A549 treated with AZD9567 at 1 μM for 4 hours (cell line): ENCODE data around the gene INAVA. TPM values are rescaled to one million over a fixed set of nuclear protein-coding genes. Genes with fewer than 3 reads are reported as not detected.

ENCODE experiments used
- total RNA-seq: library from RNA; stranded (reverse); fragments of 200-300 nt; extraction: Qiagen RNA extraction; gene quantifications from 5 replicates; pipeline ENCODE4 v1.2.3, GENCODE V29; 2022; ENCODE audit not compliant: insufficient read depth

The INAVA gene
- total RNA-seq, result 29.7 to 43.4 TPM (median 35.7 TPM) in 5 replicates

GRCh38 chr1:200894712-200895442, at the start of gene INAVA:
Gene INAVA (plus strand): TSS chr1:200894900. CDS start chr1:200898401, 3,501 bp downstream.

GRCh38 chr1:200872446-200873115, 22.1 kb upstream of the INAVA start, which contains the start of gene GPR25:
Gene GPR25 (plus strand): TSS chr1:200872981. CDS start chr1:200873038, 57 bp downstream.

Other genes with a start within 250 kb of the INAVA start
- 10.7 to 14.5 TPM (median 13.5 TPM) in 5 replicates for gene DDX59, start 225.0 kb upstream of the INAVA start, total RNA-seq
- 16.9 to 27.9 TPM (median 20.1 TPM) in 5 replicates for gene CAMSAP2, start 156.0 kb upstream of the INAVA start, total RNA-seq
- gene GPR25, start 21.9 kb upstream of the INAVA start, total RNA-seq, result not detected in 5 replicates
- 1.4 to 2.5 TPM (median 2.3 TPM) in 5 replicates for gene KIF21B, start 128.8 kb downstream of the INAVA start, total RNA-seq
- not detected in 5 replicates for gene CACNA1S, start 217.5 kb downstream of the INAVA start, total RNA-seq
- 0.13 to 0.21 TPM (median 0.15 TPM) in 4 of 5 replicates, not detected in the other for gene ASCL5, start 232.3 kb downstream of the INAVA start, total RNA-seq